ENCODE measurements around the gene FHIT.

The FHIT gene

DNA sequence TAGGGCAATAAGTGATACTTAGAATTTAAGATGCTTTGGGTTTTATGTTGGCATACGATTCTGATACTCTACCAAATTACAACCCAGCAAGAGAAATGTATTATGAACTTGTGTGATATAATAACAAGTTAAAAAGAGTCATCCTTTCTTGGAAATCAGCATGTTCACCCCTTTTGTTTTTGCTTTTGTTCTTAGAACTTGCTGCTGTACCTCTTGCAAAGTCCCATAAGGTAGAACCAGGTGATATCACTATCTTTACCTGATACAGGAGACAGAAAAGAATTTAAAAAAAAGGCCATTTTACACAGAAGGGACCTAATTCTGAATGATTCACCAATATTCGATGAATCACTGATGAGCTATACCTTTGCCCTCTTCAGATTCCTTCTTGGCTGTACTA is 810.4 kb downstream of the FHIT start:
- DNase-seq, result no peak

- DNase-seq, result no peak
Observed at GRCh38 chr3:60435941-60436650, 815.2 kb downstream of the FHIT start.

- DNase-seq, result no peak
Observed at GRCh38 chr3:60434950-60435349, 816.3 kb downstream of the FHIT start.

DNA sequence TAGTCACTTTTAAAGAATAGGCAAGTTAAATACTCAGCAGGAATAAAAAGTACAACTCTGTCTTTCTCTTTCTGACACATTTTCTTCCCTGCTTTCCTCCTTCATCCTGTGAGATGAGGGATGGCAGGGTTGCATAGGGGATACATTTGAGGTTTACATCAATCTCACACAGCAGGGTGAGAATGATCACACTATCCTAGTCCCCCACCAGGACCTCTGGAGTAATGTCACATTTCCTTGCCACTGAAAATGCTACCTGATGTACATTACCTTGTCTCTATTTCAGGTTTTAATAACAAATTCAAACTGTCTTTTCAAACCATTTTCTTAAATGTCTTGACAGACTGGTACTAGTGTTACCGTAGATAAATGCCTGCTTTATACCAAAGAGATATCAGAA is 816.9 kb downstream of the FHIT start:
- no peak for DNase-seq

DNA sequence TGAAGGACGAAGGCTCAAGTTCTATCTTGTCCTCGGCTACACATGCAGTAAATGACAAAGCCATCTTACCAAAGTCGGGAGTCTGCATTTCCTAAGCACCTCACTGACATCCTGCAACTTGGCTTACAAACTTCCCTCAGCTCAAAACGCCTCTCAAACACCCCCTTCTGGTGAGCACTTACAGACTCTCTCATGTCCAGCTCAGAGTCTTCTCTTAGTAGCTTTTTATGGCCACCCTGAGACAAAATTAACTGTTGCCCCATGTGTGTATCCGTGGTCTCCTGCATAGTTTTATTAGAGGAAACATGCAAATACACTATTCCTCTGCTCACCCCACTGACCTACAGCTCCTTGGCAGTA is 819.7 kb downstream of the FHIT start:
- no peak for DNase-seq

- DNase-seq, result no peak
Observed at GRCh38 chr3:60430205-60430604, 821.0 kb downstream of the FHIT start.

DNA sequence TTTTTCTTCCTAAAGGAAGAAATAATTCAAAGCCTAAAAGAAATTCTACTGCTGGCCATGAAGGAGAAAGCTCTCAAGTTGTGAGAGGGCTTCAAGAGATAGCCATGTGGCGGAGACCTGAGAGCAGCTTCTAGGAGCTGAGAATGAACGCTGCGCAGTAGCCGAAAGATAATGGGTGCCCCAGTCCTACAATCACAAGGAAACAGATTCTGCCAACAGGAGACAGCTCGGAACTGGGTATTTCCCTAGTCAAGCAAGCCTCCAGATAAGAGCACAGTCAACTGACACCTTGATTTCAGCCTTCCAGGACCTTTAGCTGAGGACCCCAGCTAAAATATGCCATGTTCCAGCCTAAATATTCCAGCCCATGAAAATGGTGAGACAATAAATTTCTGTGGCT is 824.1 kb downstream of the FHIT start:
- no peak for DNase-seq

GRCh38 chr3:60424942-60425341 is 826.3 kb downstream of the FHIT start:
- DNase-seq, result no peak

DNA sequence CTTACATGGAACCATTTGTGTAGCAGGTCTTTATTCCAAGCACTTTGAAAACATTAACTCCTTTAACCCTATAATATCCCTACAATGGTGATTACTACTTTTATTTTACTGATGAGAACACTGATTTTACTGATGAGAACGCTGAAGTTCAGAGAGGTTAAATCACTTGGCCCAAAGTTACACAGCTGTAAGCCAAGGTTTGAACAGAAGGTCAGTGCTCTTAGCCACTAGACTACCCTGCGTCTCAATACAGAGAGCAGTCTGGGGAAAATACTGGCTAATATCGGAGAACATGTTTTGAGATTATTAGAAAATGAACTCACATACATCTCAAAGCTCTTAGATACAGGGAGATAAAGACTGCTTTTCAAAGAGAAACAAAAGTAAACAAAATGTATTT is 827.2 kb downstream of the FHIT start:
- DNase-seq, result no peak

DNA sequence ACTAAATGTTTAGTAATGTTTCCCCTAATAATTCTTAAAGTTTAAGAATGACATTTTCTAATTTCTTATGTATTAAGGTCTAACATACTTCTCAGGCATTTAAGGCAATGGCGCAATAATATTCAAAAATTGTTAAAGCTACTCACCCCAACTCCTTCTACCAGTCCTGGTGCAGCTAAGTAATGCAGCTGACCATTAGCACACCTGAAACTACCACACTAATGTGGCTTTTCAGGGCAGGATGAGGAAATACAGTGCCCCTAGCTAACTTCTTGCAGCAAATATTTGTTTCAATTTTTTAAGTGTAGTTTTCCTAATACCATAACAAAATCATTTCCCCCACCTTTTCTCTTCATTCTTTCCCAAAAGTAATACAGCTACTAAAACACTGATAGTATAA is 827.7 kb downstream of the FHIT start:
- DNase-seq, result no peak

DNA sequence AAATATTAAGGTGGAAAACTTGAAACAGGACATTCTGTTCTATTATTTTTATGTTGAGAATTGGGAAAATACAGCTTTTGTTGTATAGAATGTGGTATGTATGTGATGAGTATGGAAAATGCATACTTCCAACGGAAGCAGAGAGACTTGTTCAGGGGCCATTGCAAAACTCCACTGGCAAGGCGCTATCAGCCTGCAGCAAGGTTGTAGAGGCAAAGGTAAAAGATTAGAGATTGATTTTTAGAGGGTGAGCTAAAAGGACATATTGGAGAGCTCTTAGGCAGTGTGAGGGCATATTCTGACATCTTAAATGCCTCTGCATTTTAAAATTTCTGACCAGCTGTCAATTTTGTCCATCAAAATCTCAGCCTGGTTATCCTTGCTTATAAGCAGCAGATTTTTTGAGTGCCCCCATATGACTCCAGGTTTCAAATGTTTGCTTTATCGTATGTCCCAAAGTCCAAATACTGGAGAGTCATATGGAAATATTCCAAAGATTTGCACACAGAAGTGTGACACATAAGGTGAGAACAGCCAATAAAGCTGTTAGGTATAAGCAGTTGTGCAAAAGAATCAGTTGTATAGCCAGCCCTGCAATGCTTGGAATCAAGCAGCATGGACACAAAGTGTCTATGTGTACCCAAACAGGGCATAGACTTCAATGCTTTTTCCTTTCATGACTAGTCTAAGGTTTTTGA is 829.4 kb downstream of the FHIT start:
- no peak for DNase-seq

GRCh38 chr3:60417576-60417975 is 833.7 kb downstream of the FHIT start:
- DNase-seq, result no peak

- DNase-seq, result no peak
Observed at GRCh38 chr3:60414011-60414410, 837.2 kb downstream of the FHIT start.

GRCh38 chr3:60413551-60413950 is 837.7 kb downstream of the FHIT start:
- DNase-seq, result no peak

- DNase-seq, result no peak
Observed at GRCh38 chr3:60403866-60404265, 847.4 kb downstream of the FHIT start.

DNA sequence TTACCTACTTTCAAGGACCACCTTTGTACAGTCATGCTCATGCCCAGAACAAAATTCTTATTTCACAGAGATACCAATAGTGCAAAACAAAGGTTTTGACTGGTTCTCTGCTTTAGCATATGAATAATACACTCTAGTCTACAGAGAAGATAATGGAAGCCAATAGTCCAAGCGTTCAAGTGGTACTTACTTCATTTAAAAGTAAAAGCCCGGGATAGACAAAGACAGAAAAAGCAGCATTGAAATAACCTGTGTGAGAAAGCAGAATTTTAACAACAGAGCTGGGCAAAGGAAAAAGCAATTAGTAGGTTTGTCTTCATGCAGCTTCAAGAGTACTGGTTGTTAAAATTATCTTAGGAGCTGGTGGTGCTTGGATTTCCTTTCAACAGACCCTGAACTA is 848.3 kb downstream of the FHIT start:
- DNase-seq, result no peak

- no peak for DNase-seq
Observed at GRCh38 chr3:60399861-60400845, 851.1 kb downstream of the FHIT start.

- DNase-seq, result no peak
Observed at GRCh38 chr3:60399292-60399691, 852.0 kb downstream of the FHIT start.

DNA sequence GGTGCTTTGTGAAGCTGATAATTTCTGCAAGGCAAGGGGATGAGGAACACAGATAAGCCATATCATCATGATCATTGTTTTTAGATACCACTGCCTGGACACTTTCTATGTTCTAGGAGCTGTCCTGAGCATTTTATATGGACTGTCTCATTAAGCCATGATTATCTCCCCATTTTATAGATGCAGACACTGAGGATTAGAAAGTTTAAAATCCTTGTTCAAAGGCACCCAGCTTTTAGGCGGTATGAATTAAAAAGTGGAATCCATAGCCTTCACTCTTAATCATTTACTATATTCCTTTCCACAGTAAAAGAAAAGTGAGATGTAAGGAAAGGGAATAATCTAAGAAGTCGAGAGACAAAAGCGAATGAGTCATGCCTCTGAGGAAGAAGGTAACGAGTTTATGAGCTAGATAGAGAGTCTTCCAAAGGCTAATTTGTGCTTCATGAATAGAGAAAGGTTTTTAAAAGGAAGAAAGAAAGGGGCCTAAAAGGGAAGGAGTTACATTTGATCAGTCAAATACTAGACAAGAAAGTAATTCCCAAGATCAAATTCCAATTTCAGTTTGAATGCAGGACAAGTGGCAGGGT is 856.0 kb downstream of the FHIT start:
- DNase-seq, result no peak

DNA sequence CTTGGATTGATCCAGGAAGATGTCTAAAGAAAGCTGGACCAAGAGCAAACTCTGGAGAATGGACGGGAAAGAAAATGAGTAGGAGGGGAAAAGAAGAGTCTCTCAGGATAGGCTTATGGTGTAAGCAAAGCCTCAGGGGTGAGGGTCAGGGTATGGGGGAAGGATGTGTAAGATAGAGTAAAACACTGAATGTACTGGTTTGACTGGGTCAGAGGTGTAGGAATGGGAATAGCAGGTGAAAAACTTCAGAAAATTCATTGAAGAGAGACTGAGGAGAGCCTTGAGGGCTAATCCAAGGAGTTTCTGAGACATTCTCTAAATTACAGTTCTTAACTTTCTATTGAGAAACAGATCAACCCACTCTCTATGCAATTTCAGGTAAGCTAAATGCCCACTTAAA is 857.3 kb downstream of the FHIT start:
- no peak for DNase-seq

DNA sequence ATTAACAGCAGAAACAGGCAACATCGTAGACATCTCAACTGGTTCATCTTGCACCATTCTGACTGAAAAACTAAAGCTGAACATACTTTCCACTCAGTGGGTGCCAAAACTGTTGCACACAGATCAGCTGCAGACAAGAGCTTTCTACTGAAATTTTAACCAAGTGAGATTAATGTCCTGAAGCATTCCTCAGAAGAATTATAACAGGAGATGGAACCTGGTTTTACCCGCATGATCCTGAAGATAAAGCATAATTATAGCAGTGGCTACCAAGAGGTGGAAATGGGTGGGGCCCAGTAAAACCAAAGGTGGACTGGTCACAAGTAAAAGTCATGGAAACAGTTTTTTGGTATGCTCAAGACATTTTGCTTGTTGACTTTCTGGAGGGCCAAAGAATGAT is 858.8 kb downstream of the FHIT start:
- DNase-seq, result no peak

- DNase-seq, result no peak
Observed at GRCh38 chr3:60391292-60391691, 860.0 kb downstream of the FHIT start.

DNA sequence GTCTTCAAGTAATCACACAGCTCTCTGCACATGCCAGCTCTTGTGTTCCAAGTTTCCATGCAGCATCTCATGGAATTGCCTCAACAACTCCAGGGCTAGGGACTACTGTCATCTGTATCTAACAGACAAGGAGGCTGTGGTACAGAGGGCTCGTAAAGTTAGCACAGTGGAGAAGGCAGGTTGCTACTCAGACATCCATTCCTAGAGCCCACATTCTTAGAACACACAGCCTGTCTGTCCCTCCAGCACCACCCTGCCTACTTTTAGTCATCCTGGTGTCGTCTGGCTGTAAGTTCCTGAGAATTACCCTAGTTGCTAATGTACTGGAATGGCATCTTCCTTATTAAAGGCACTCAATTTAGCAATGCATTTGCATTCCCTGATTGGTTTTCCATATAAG is 862.5 kb downstream of the FHIT start:
- DNase-seq, result no peak
